HepG2 (cell line): ENCODE results near the gene FLYWCH1. TPM values are rescaled to one million over a fixed set of nuclear protein-coding genes. Genes with fewer than 3 reads are reported as not detected.

Source experiments
- AHR ChIP-seq: IDR thresholded peaks from 2 replicates; pipeline ENCODE4 v1.6.1; 2018; ENCODE audit warnings: missing genetic modification reagents, missing compliant biosample characterization
- ATRX ChIP-seq: sonication (generic); formaldehyde crosslinking; IDR thresholded peaks from 2 replicates; pipeline ENCODE4 v1.4.0; 2020; ENCODE audit warnings: missing genetic modification reagents, borderline replicate concordance
- ETV5 ChIP-seq: IDR thresholded peaks from 2 replicates; pipeline ENCODE4 v1.6.1; 2018; ENCODE audit warnings: missing biosample characterization, missing genetic modification reagents, inconsistent platforms, borderline replicate concordance
- GMEB2 ChIP-seq: IDR thresholded peaks from 2 replicates; pipeline ENCODE4 v1.6.1; 2016; ENCODE audit warnings: missing biosample characterization, missing genetic modification reagents, low read depth
- KDM4B ChIP-seq: sonication (generic); formaldehyde crosslinking; IDR thresholded peaks from 2 replicates; pipeline ENCODE4 v1.4.0; 2020; ENCODE audit warnings: missing genetic modification reagents
- MEIS1 ChIP-seq: sonication (generic); formaldehyde crosslinking; IDR thresholded peaks from 2 replicates; pipeline ENCODE4 v1.9.0; 2021; ENCODE audit warnings: mild to moderate bottlenecking, missing genetic modification reagents, moderate library complexity, borderline replicate concordance
- RFX5 ChIP-seq: IDR thresholded peaks from 2 replicates; pipeline ENCODE4 v1.6.1; 2011; ENCODE audit warnings: low read depth, low read length, improper control_type of control experiment
- RFXANK ChIP-seq: IDR thresholded peaks from 2 replicates; pipeline ENCODE4 v1.6.1; 2016
- SNAPC5 ChIP-seq: sonication (generic); formaldehyde crosslinking; IDR thresholded peaks from 2 replicates; pipeline ENCODE4 v1.8.1; 2023; ENCODE audit warnings: mild to moderate bottlenecking, missing genetic modification reagents, borderline replicate concordance
- TCF7 ChIP-seq: sonication (generic); IDR thresholded peaks from 2 replicates; pipeline ENCODE4 v1.6.1; 2016; ENCODE audit warnings: antibody characterized with exemption, low read depth
- TFDP2 ChIP-seq: sonication (generic); formaldehyde crosslinking; IDR thresholded peaks from 2 replicates; pipeline ENCODE4 v1.4.0; 2020; ENCODE audit warnings: missing genetic modification reagents
- THRA ChIP-seq: sonication (generic); formaldehyde crosslinking; IDR thresholded peaks from 2 replicates; pipeline ENCODE4 v1.4.0; 2020; ENCODE audit warnings: missing genetic modification reagents, borderline replicate concordance
- ZBTB33 ChIP-seq: sonication (generic); formaldehyde crosslinking; IDR thresholded peaks from 2 replicates; pipeline ENCODE4 v1.4.0; 2020; ENCODE audit warnings: missing genetic modification reagents
- ZBTB37 ChIP-seq: sonication (generic); formaldehyde crosslinking; IDR thresholded peaks from 2 replicates; pipeline ENCODE4 v1.4.0; 2020; ENCODE audit warnings: mild to moderate bottlenecking, missing genetic modification reagents
- ZBTB49 ChIP-seq: sonication (generic); formaldehyde crosslinking; IDR thresholded peaks from 2 replicates; pipeline ENCODE4 v1.4.0; 2020; ENCODE audit warnings: missing genetic modification reagents, borderline replicate concordance
- ZNF282 ChIP-seq: fragments of 450-650 bp; IDR thresholded peaks from 2 replicates; pipeline ENCODE4 v1.6.1; 2018; ENCODE audit not compliant: partially characterized antibody
- ZNF547 ChIP-seq: sonication (generic); formaldehyde crosslinking; IDR thresholded peaks from 2 replicates; pipeline ENCODE4 v1.5.1; 2020; ENCODE audit warnings: mild to moderate bottlenecking, missing genetic modification reagents
- ZNF790 ChIP-seq: sonication (generic); formaldehyde crosslinking; IDR thresholded peaks from 2 replicates; pipeline ENCODE4 v1.8.0; 2022; ENCODE audit warnings: missing genetic modification reagents, mild to moderate bottlenecking, borderline replicate concordance
- polyA plus RNA-seq, 8 experiments: library from polyadenylated mRNA; depleted of rRNA in 3 of 8; stranded (reverse) in 7 of 8; unstranded in 1 of 8; fragments of >200 nt; fragmentation: Illumina TruSeq in 4 of 8; extraction: Trizol in 4 of 8; gene quantifications; 2 replicates each; pipeline versions ENCODE4 v1.2.1 to v1.2.3, GENCODE V29; 2011 to 2016; ENCODE audit warnings: low read depth in 4 of 8, missing spikeins in 1 of 8, mixed read lengths in 1 of 8; ENCODE audit not compliant: insufficient read depth in 1 of 8
- total RNA-seq, 5 experiments: library from RNA; depleted of rRNA; stranded (reverse); fragments of >200 nt; fragmentation: Illumina TruSeq; extraction: Trizol; gene quantifications; 2 replicates each; pipeline ENCODE4 v1.2.3, GENCODE V29; 2016; ENCODE audit warnings: low read depth in 1 of 5

FLYWCH1 gene
- total and polyA plus RNA-seq, 2 of the 13 experiments (the other 11 are each of a cell fraction or from before 2014, with no cell fraction given): 7.3 to 12.4 TPM

GRCh38 chr16:2980227-2981176 is 68.8 kb downstream of the FLYWCH1 start, which contains the start of gene PKMYT1 (continued):
- no peak for TF ChIP-seq AHR (CRISPR knock-in tag)
- TF ChIP-seq ZNF282: no peak
- no peak for TF ChIP-seq THRA
- 0 out of 2 replicates have a peak, but pooled peaks have one; percentile 12 for TF ChIP-seq ZBTB33 (CRISPR knock-in tag)
- TF ChIP-seq RFXANK (CRISPR knock-in tag): no peak
- TF ChIP-seq RFX5: no peak
- no peak for TF ChIP-seq TCF7
- TF ChIP-seq TFDP2 (CRISPR knock-in tag): peak; percentile 93
- TF ChIP-seq ZNF790: peak; percentile 39; the same call in 1 of the 2 replicates
- peak; percentile 83 for TF ChIP-seq GMEB2 (CRISPR knock-in tag)
- peak; percentile 49; the same call in 1 of the 2 replicates for TF ChIP-seq ZNF547 (CRISPR knock-in tag)
- no peak for TF ChIP-seq SNAPC5
- peak; percentile 45 for TF ChIP-seq ETV5 (CRISPR knock-in tag)
- TF ChIP-seq ATRX: no peak
- no peak for TF ChIP-seq KDM4B (CRISPR knock-in tag)
- TF ChIP-seq ZBTB49: no peak
- no peak; the same call in 1 of the 2 replicates for TF ChIP-seq MEIS1
- no peak for TF ChIP-seq ZBTB37 (CRISPR knock-in tag)
